Skeletal muscle tissue (tissue), 4 donors: Measurements from ENCODE around the gene GNG10. TPM values are rescaled to one million over a fixed set of nuclear protein-coding genes. Genes with fewer than 3 reads are reported as not detected.
"Not testable (repeated sequence)": the region's sequence is repeated elsewhere in the genome, so short reads cannot be mapped to it uniquely, and the experiment has no call there.

ENCODE experiments used
- H3K27ac ChIP-seq: one replicate; pipeline ENCODE4 v1.7.0; 2013; ENCODE audit warnings: mild to moderate bottlenecking, low read depth, low read length, inconsistent platforms
- H3K27me3 ChIP-seq, 3 donors: one replicate each; pipeline ENCODE4 v1.7.0; 2013; ENCODE audit warnings: low read length in 3 of 3; ENCODE audit not compliant: control insufficient read depth in 3 of 3, insufficient read depth in 3 of 3
- H3K36me3 ChIP-seq, 3 donors: one replicate each; pipeline ENCODE4 v1.7.0; 2013; ENCODE audit warnings: low read length in 3 of 3; ENCODE audit not compliant: control insufficient read depth in 3 of 3, insufficient read depth in 3 of 3
- H3K4me1 ChIP-seq, 3 donors: one replicate each; pipeline ENCODE4 v1.7.0; 2013; ENCODE audit warnings: low read length in 3 of 3, mild to moderate bottlenecking in 3 of 3; ENCODE audit not compliant: control insufficient read depth in 3 of 3, insufficient read depth in 3 of 3
- H3K4me3 ChIP-seq, 3 donors: one replicate each; pipeline ENCODE4 v1.7.0; 2013; ENCODE audit warnings: low read length in 3 of 3
- H3K9ac ChIP-seq, 3 donors: one replicate each; pipeline ENCODE4 v1.7.0; 2013; ENCODE audit warnings: low read length in 3 of 3, mild to moderate bottlenecking in 3 of 3, moderate library complexity in 2 of 3, low read depth in 1 of 3
- H3K9me3 ChIP-seq, 3 donors: one replicate each; pipeline ENCODE4 v1.7.0; 2013; ENCODE audit warnings: low read length in 3 of 3; ENCODE audit not compliant: control insufficient read depth in 3 of 3
- total RNA-seq: library from RNA; depleted of rRNA; stranded (reverse); fragments of >200 nt; gene quantifications from one replicate; pipeline ENCODE4 v1.2.3, GENCODE V29; 2014
- donor health status: Osteomylitis.

GNG10 gene
- total RNA-seq, 1 donor from 2014 or later, result 20.9 TPM

- not testable (repeated sequence) for H3K27me3 ChIP-seq, H3K27ac ChIP-seq, H3K4me3 ChIP-seq, H3K4me1 ChIP-seq, H3K9me3 ChIP-seq, H3K9ac ChIP-seq
- H3K36me3 ChIP-seq, result peaks cover 0 to 11% (median 6%) of the 10 kb centered on the region in 3 donors
Observed at GRCh38 chr9:111668601-111669000, 7.2 kb downstream of the GNG10 start.

- no peaks in the 10 kb centered on the region for H3K4me1 ChIP-seq
- no peaks in the 10 kb centered on the region for H3K27me3 ChIP-seq
- H3K27ac ChIP-seq, result no peak overlapping the region
- H3K4me3 ChIP-seq, result no peak overlapping the region
- peaks cover 0 to 11% (median 5%) of the 10 kb centered on the region in 3 donors for H3K36me3 ChIP-seq
- no peaks in the 10 kb centered on the region for H3K9me3 ChIP-seq
- no peak overlapping the region for H3K9ac ChIP-seq
Observed at GRCh38 chr9:111674319-111674718, 12.9 kb downstream of the GNG10 start.

- Histone ChIP-seq H3K36me3 (peaks cover 0 to 3% (median 1%) of the 10 kb centered on the region in 3 donors), H3K9ac (no peak overlapping the region), H3K27ac (no peak overlapping the region), H3K27me3 (no peaks in the 10 kb centered on the region), H3K4me3 (no peak overlapping the region), H3K4me1 (no peaks in the 10 kb centered on the region), H3K9me3 (no peaks in the 10 kb centered on the region)
Observed at GRCh38 chr9:111676116-111676515, 14.7 kb downstream of the GNG10 start.

GRCh38 chr9:111678293-111678692 lies 16.9 kb downstream of the GNG10 start:
- Histone ChIP-seq H3K9me3 (no peaks in the 10 kb centered on the region), H3K4me1 (no peaks in the 10 kb centered on the region), H3K27me3 (no peaks in the 10 kb centered on the region), H3K36me3 (peaks cover 0 to 3% (median 0%) of the 10 kb centered on the region in 3 donors), H3K27ac (no peak overlapping the region), H3K9ac (no peak overlapping the region), H3K4me3 (no peak overlapping the region)

GRCh38 chr9:111679199-111679598 lies 17.8 kb downstream of the GNG10 start:
- Histone ChIP-seq H3K36me3 (peaks cover 0 to 3% (median 0%) of the 10 kb centered on the region in 3 donors), H3K9me3 (no peaks in the 10 kb centered on the region), H3K27ac (no peak overlapping the region), H3K9ac (no peak overlapping the region), H3K4me3 (no peak overlapping the region), H3K27me3 (no peaks in the 10 kb centered on the region), H3K4me1 (no peaks in the 10 kb centered on the region)

GRCh38 chr9:111683392-111683791 lies 22.0 kb downstream of the GNG10 start:
- no peaks in the 10 kb centered on the region for H3K4me1 ChIP-seq
- H3K4me3 ChIP-seq, result no peak overlapping the region
- H3K36me3 ChIP-seq, result no peaks in the 10 kb centered on the region
- H3K9me3 ChIP-seq, result no peaks in the 10 kb centered on the region
- H3K27me3 ChIP-seq, result no peaks in the 10 kb centered on the region
- no peak overlapping the region for H3K27ac ChIP-seq
- H3K9ac ChIP-seq, result no peak overlapping the region

- no peaks in the 10 kb centered on the region for H3K4me1 ChIP-seq
- no peak overlapping the region for H3K27ac ChIP-seq
- H3K27me3 ChIP-seq, result no peaks in the 10 kb centered on the region
- no peak overlapping the region for H3K4me3 ChIP-seq
- no peaks in the 10 kb centered on the region for H3K9me3 ChIP-seq
- H3K9ac ChIP-seq, result no peak overlapping the region
- no peaks in the 10 kb centered on the region for H3K36me3 ChIP-seq
Observed at GRCh38 chr9:111691672-111692329, 30.4 kb downstream of the GNG10 start.

GRCh38 chr9:111696796-111697195 lies 35.4 kb downstream of the GNG10 start:
- Histone ChIP-seq H3K9ac (no peak overlapping the region), H3K9me3 (no peaks in the 10 kb centered on the region), H3K4me3 (no peak overlapping the region), H3K27ac (no peak overlapping the region), H3K36me3 (no peaks in the 10 kb centered on the region), H3K4me1 (no peaks in the 10 kb centered on the region), H3K27me3 (no peaks in the 10 kb centered on the region)

- no peaks in the 10 kb centered on the region for H3K27me3 ChIP-seq
- H3K4me1 ChIP-seq, result no peaks in the 10 kb centered on the region
- H3K27ac ChIP-seq, result no peak overlapping the region
- H3K9me3 ChIP-seq, result no peaks in the 10 kb centered on the region
- H3K4me3 ChIP-seq, result no peak overlapping the region
- no peaks in the 10 kb centered on the region for H3K36me3 ChIP-seq
- H3K9ac ChIP-seq, result no peak overlapping the region
Observed at GRCh38 chr9:111700776-111701175, 39.4 kb downstream of the GNG10 start.

GRCh38 chr9:111704503-111704902 lies 43.1 kb downstream of the GNG10 start:
- Histone ChIP-seq H3K36me3 (no peaks in the 10 kb centered on the region), H3K4me1 (no peaks in the 10 kb centered on the region), H3K9ac (no peak overlapping the region), H3K27ac (no peak overlapping the region), H3K4me3 (no peak overlapping the region), H3K9me3 (no peaks in the 10 kb centered on the region), H3K27me3 (no peaks in the 10 kb centered on the region)
